HEK293 (cell line): Measurements from ENCODE around the gene IL12RB1.

Source experiments
- MYNN ChIP-seq: fragments of 450-650 bp; formaldehyde crosslinking; IDR thresholded peaks from 2 replicates; pipeline ENCODE4 v1.5.1; 2016; ENCODE audit warnings: missing biosample characterization, missing genetic modification characterization, borderline replicate concordance
- SP2 ChIP-seq: fragments of 450-650 bp; formaldehyde crosslinking; IDR thresholded peaks from 2 replicates; pipeline ENCODE4 v1.5.1; 2016; ENCODE audit warnings: missing biosample characterization, missing genetic modification characterization

DNA sequence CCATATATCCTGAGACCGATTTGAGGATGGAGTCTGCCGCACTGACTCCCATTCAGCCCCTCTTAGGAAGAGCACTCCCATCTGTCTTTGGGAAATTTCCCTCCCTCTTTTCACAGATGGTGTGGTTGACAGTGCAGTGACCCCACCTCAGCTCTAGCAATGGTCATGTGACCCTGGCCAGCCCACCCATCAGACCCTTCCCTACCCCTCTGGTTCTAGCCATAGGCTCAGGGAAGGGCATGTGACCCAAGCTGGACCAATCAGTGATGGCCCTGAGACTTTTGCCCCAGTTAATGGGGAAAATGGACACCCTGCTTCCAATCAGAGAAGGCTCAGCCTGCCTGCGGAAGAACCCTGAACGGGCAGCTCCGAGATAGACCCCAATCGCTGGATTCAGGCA, 26.3 kb downstream of the IL12RB1 start:
- TF ChIP-seq SP2 (tag by site-specific recombination) = peak; percentile 40
- no peak for TF ChIP-seq MYNN
